H1 (cell line): ENCODE measurements around the gene DRC7.

ENCODE experiments used
- BRCA1 ChIP-seq: IDR thresholded peaks from 2 replicates; pipeline ENCODE4 v1.6.1; 2012; ENCODE audit warnings: low read depth, low read length, improper control_type of control experiment
- CTCF ChIP-seq, 3 experiments: IDR thresholded peaks; 1 replicate in 2 of 3; 2 replicates in 1 of 3; pipeline versions ENCODE4 v1.5.1 to v1.6.1; 2011; ENCODE audit warnings: low read length in 3 of 3, mild to moderate bottlenecking in 3 of 3, inconsistent platforms in 2 of 3, low read depth in 1 of 3, moderate library complexity in 1 of 3; ENCODE audit not compliant: insufficient read depth in 1 of 3; ENCODE audit errors: control extremely low read depth in 1 of 3
- EZH2 ChIP-seq: fragments of 200-600 bp; sonication (generic); IDR thresholded peaks from 2 replicates; pipeline ENCODE4 v1.7.1; 2012; ENCODE audit warnings: low read depth, mild to moderate bottlenecking, moderate library complexity, low read length, inconsistent platforms; ENCODE audit not compliant: severe bottlenecking
- JUND ChIP-seq: IDR thresholded peaks from 2 replicates; pipeline ENCODE4 v1.6.1; 2011; ENCODE audit warnings: mild to moderate bottlenecking, improper control_type of control experiment, low read length
- MAX ChIP-seq: IDR thresholded peaks from 2 replicates; pipeline ENCODE4 v1.6.1; 2012; ENCODE audit warnings: inconsistent platforms
- POLR2A ChIP-seq, 2 experiments: IDR thresholded peaks; 1 replicate in 1 of 2; 2 replicates in 1 of 2; pipeline ENCODE4 v1.6.1; 2011; ENCODE audit warnings: low read depth in 2 of 2, low read length in 2 of 2, mild to moderate bottlenecking in 2 of 2; ENCODE audit errors: control extremely low read depth in 1 of 2
- POLR2AphosphoS5 ChIP-seq: IDR thresholded peaks from 2 replicates; pipeline ENCODE4 v1.6.1; 2011; ENCODE audit warnings: low read depth, low read length
- RBBP5 ChIP-seq: IDR thresholded peaks from 2 replicates; pipeline ENCODE4 v1.7.1; 2012; ENCODE audit warnings: low read depth, mild to moderate bottlenecking, inconsistent platforms, low read length, moderate library complexity, borderline replicate concordance
- RFX5 ChIP-seq: IDR thresholded peaks from 2 replicates; pipeline ENCODE4 v1.6.1; 2011; ENCODE audit warnings: low read depth, low read length, improper control_type of control experiment, borderline replicate concordance
- SP4 ChIP-seq: IDR thresholded peaks from 2 replicates; pipeline ENCODE4 v1.6.1; 2012; ENCODE audit warnings: low read length, inconsistent platforms
- SRF ChIP-seq: IDR thresholded peaks from 2 replicates; pipeline ENCODE4 v1.6.1; 2011; ENCODE audit warnings: mild to moderate bottlenecking, low read depth, low read length, moderate library complexity
- TF ChIP-seq, protein P1 (sequence below): IDR thresholded peaks from 2 replicates; pipeline ENCODE4 v1.6.1; 2012; ENCODE audit warnings: inconsistent platforms

- no peak for TF ChIP-seq CTCF (IDR thresholded peaks at IDR 0.05; ENCODE audit: control extremely low read depth in 1 of 3, insufficient read depth in 1 of 3, low read depth in 1 of 3, low read length in 3 of 3)
- TF ChIP-seq BRCA1, result no peak
- TF ChIP-seq, protein P1, sequence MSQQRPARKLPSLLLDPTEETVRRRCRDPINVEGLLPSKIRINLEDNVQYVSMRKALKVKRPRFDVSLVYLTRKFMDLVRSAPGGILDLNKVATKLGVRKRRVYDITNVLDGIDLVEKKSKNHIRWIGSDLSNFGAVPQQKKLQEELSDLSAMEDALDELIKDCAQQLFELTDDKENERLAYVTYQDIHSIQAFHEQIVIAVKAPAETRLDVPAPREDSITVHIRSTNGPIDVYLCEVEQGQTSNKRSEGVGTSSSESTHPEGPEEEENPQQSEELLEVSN, result no peak
- no peak for TF ChIP-seq SP4
- TF ChIP-seq POLR2A (IDR thresholded peaks at IDR 0.05; ENCODE audit: control extremely low read depth in 1 of 2, low read depth in 2 of 2, low read length in 2 of 2), result no peak
- TF ChIP-seq MAX, result no peak
- TF ChIP-seq RBBP5, result no peak
- no peak for TF ChIP-seq JUND
- TF ChIP-seq RFX5, result no peak
- no peak for TF ChIP-seq EZH2
- no peak for TF ChIP-seq SRF
- TF ChIP-seq POLR2AphosphoS5, result no peak
These were observed 61.3 kb downstream of the DRC7 start for GRCh38 chr16:57755726-57756423.
